AG09309 (cell line): ENCODE data around the gene UGT8.

ENCODE experiments used
- DNase-seq: peaks from one replicate; pipeline ENCODE4 v3.0.0-alpha.2; 2010; ENCODE audit warnings: low read depth
- H3K4me3 ChIP-seq: 2 replicates; pipeline ENCODE4 v1.5.1; 2011; ENCODE audit warnings: mild to moderate bottlenecking, low read depth, low read length, moderate library complexity; ENCODE audit not compliant: control insufficient read depth
- TF ChIP-seq, protein P1 (sequence below): IDR thresholded peaks from 2 replicates; pipeline ENCODE4 v1.5.1; 2011; ENCODE audit warnings: mild to moderate bottlenecking, low read depth, low read length, inconsistent platforms; ENCODE audit not compliant: insufficient read depth, control insufficient read depth; ENCODE audit errors: missing control alignments

Gene UGT8

DNA sequence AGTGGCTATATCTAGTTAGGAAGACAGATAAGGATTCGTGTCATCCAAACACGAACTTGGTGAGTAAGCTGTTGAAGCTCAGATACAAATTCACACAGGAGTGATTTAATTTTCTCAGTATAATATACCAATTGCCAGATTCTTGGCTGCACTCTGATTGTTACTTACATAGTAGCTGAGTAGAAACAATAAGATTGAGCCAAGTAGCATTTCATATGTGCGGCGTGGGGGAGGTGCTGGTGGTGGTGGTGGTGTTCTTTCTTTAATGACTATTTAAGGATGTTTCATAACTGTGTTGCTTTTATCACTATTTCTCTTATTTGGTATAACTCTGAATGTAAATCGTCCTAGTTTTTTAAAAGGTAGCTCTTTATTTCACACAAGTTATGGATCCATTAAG is 102.9 kb downstream of the UGT8 start:
- no peak for DNase-seq
- no peak overlapping the region for H3K4me3 ChIP-seq
- TF ChIP-seq, protein P1, sequence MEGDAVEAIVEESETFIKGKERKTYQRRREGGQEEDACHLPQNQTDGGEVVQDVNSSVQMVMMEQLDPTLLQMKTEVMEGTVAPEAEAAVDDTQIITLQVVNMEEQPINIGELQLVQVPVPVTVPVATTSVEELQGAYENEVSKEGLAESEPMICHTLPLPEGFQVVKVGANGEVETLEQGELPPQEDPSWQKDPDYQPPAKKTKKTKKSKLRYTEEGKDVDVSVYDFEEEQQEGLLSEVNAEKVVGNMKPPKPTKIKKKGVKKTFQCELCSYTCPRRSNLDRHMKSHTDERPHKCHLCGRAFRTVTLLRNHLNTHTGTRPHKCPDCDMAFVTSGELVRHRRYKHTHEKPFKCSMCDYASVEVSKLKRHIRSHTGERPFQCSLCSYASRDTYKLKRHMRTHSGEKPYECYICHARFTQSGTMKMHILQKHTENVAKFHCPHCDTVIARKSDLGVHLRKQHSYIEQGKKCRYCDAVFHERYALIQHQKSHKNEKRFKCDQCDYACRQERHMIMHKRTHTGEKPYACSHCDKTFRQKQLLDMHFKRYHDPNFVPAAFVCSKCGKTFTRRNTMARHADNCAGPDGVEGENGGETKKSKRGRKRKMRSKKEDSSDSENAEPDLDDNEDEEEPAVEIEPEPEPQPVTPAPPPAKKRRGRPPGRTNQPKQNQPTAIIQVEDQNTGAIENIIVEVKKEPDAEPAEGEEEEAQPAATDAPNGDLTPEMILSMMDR, result no peak

DNA sequence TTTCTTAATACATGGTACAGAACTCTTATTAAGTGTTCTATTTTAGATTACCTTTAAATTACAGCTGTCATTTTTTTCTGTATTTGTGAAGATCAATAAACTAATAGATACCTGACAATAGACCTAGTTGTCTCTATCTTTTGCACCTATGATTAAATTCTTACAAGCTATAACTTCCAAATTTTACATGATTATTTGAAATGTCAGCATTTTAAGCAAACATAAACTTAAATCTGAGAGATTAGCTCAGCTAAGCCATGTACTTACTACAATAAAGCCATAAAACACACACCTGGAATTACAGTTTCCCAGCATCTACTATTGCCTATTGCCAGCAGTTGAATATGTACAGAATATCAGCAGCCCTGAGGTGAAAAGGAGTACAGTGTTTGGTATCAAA is 118.8 kb downstream of the UGT8 start:
- TF ChIP-seq, protein P1, result no peak
- no peak for DNase-seq
- H3K4me3 ChIP-seq, result no peak overlapping the region

DNA sequence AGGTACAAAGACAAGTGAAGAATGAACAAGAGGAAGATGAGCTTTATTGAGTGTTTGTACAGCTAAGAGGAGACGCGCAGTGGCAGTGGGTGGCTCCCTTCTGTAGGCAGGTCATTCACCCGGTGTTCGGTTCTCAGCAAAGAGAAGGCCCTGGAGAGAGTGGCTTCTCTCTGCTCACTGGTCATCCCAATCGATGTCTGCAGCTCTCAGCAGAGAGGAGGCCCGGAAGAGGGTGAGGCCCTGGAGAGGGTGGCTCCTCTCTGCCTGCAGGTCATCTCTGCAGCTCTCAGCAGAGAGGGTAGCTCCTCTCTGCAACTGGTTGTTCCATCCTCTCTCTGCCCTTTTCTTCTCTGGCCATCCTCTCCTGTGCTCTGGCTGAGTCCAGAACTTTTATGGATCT is 126.5 kb downstream of the UGT8 start:
- no peak overlapping the region for H3K4me3 ChIP-seq
- TF ChIP-seq, protein P1, result no peak
- DNase-seq, result no peak

DNA sequence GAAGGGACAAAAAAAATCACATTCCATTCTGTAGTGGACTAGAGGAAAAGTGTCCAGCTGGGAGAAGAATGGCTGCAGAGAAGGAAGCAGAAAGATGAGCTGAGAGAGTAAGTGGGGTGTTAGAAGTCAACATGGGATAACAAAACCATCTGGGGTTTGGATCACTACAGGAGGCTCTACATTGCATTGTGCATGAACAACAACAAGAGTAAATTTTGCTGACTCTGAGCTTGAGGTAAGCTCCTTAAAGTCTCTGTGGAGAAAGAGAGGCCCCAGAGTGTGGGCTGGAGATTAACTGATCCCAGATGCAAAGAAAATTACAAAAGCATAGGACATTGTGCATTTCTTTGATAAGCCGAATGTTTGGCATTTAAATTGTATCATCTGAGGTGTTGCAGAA is 128.9 kb downstream of the UGT8 start:
- TF ChIP-seq, protein P1, result no peak
- no peak overlapping the region for H3K4me3 ChIP-seq
- no peak for DNase-seq
